Transverse colon (tissue), 4 donors: Measurements from ENCODE around the gene CIAO3. TPM values are rescaled to one million over a fixed set of nuclear protein-coding genes. Genes with fewer than 3 reads are reported as not detected.

Source experiments
- DNase-seq: peaks from one replicate; pipeline ENCODE4 v3.0.0-alpha.2; 2019
- H3K27ac ChIP-seq, 4 donors: fragments of 200-600 bp; sonication (generic); 2 replicates each; pipeline ENCODE4 v1.5.1; 2016 to 2018; ENCODE audit warnings: inconsistent platforms in 4 of 4
- H3K27me3 ChIP-seq: fragments of 200-600 bp; sonication (generic); 2 replicates; pipeline ENCODE4 v1.5.1; 2017; ENCODE audit warnings: inconsistent platforms
- H3K36me3 ChIP-seq, 4 donors: fragments of 200-600 bp; sonication (generic); 2 replicates each; pipeline ENCODE4 v1.5.1; 2017 to 2019; ENCODE audit warnings: inconsistent platforms in 4 of 4
- H3K4me1 ChIP-seq, 4 donors: fragments of 200-600 bp; sonication (generic); 2 replicates each; pipeline ENCODE4 v1.5.1; 2017 to 2020; ENCODE audit warnings: inconsistent platforms in 4 of 4
- H3K4me3 ChIP-seq, 4 donors: fragments of 200-600 bp; sonication (generic); 1 replicate in 1 of 4; 2 replicates in 3 of 4; pipeline versions ENCODE4 v1.5.1 to v1.6.1; 2017 to 2019; ENCODE audit warnings: inconsistent platforms in 4 of 4
- H3K9me3 ChIP-seq, 2 donors: fragments of 200-600 bp; sonication (generic); 2 replicates each; pipeline ENCODE4 v1.5.1; 2017 to 2019; ENCODE audit warnings: inconsistent platforms in 2 of 2
- CTCF ChIP-seq, 5 experiments: fragments of 200-600 bp in 3 of 5; fragments of 450-650 bp in 2 of 5; sonication (generic) in 3 of 5; IDR thresholded peaks; 1 replicate in 2 of 5; 2 replicates in 3 of 5; pipeline ENCODE4 v1.5.1; 2016 to 2017; ENCODE audit warnings: antibody characterized with exemption in 5 of 5, inconsistent platforms in 3 of 5, mild to moderate bottlenecking in 2 of 5, moderate library complexity in 1 of 5
- EP300 ChIP-seq: sonication (generic); formaldehyde crosslinking; IDR thresholded peaks from one replicate; pipeline ENCODE4 v1.6.1; 2017; ENCODE audit warnings: antibody characterized with exemption, low read depth
- POLR2A ChIP-seq: fragments of 450-650 bp; IDR thresholded peaks from one replicate; pipeline ENCODE4 v1.6.1; 2016; ENCODE audit warnings: antibody characterized with exemption, mild to moderate bottlenecking, moderate library complexity
- POLR2AphosphoS5 ChIP-seq, 3 donors: sonication (generic); formaldehyde crosslinking; IDR thresholded peaks; one replicate each; pipeline ENCODE4 v1.6.1; 2016; ENCODE audit warnings: antibody characterized with exemption in 3 of 3
- WGBS, 2 donors: methylation state at CpG; one replicate each; pipeline ENCODE4 v1.1.5; 2018; ENCODE audit warnings: low coverage in 1 of 2; 5-methylcytosine and 5-hydroxymethylcytosine counted together
- in situ Hi-C, 4 donors: fragments of 200-750 bp; cut with MboI; loops; one replicate each; pipeline versions ENCODE4 v1.15.0 to v1.15.1; 2017; ENCODE audit warnings: low sequenced_read_pairs in 3 of 4, low pct_ligation_motif_present in 1 of 4, low pct_unique_long_range_greater_than_20kb in 1 of 4
- intact Hi-C: fragments of 100-400 bp; cut with DNase I; formaldehyde crosslinking; loops from one replicate; pipeline ENCODE4 v1.15.1; 2023; ENCODE audit warnings: low total_unique reads
- total RNA-seq, 4 donors: library from RNA; depleted of rRNA; stranded (reverse); fragments of >200 nt; gene quantifications; one replicate each; pipeline ENCODE4 v1.1.0, GENCODE V29; 2016

Gene CIAO3
- total RNA-seq, 4 donors from 2014 or later, result 59.1 to 346 (median 102) TPM

GRCh38 chr16:763369-764183 lies 22.8 kb upstream of the CIAO3 start:
- H3K4me3 ChIP-seq, result no peak overlapping the region
- no peaks in the 10 kb centered on the region for H3K36me3 ChIP-seq
- no peaks in the 10 kb centered on the region for H3K9me3 ChIP-seq
- peaks cover 43% of the 10 kb centered on the region for H3K27me3 ChIP-seq
- DNase-seq, result no peak
- TF ChIP-seq POLR2A (no peak), CTCF (IDR thresholded peaks at IDR 0.05) (no peak), EP300 (no peak), POLR2AphosphoS5 (IDR thresholded peaks at IDR 0.05) (no peak)
- H3K27ac ChIP-seq, result no peak overlapping the region
- intact Hi-C loops (no loop called here), in situ Hi-C loops (no loop called here)
- 69% methylated on average over 18 of the region's 21 CpGs; no CpG with 5 or more reads in 1 of the 2 donors for WGBS, 2 donors
- no peaks in the 10 kb centered on the region for H3K4me1 ChIP-seq

GRCh38 chr16:762595-763268 lies 21.9 kb upstream of the CIAO3 start:
- DNase-seq, result no peak
- no peaks in the 10 kb centered on the region for H3K9me3 ChIP-seq
- H3K4me3 ChIP-seq, result no peak overlapping the region
- no peaks in the 10 kb centered on the region for H3K36me3 ChIP-seq
- H3K27ac ChIP-seq, result no peak overlapping the region
- intact Hi-C loops (no loop called here), in situ Hi-C loops (no loop called here)
- 58% methylated on average over 11 of the region's 17 CpGs; no CpG with 5 or more reads in 1 of the 2 donors for WGBS, 2 donors
- TF ChIP-seq POLR2AphosphoS5 (IDR thresholded peaks at IDR 0.05) (no peak), POLR2A (no peak), EP300 (no peak), CTCF (IDR thresholded peaks at IDR 0.05) (no peak)
- H3K27me3 ChIP-seq, result peaks cover 43% of the 10 kb centered on the region
- no peaks in the 10 kb centered on the region for H3K4me1 ChIP-seq

GRCh38 chr16:761625-762513 lies 21.1 kb upstream of the CIAO3 start:
- Histone ChIP-seq H3K36me3 (no peaks in the 10 kb centered on the region), H3K4me1 (no peaks in the 10 kb centered on the region), H3K9me3 (no peaks in the 10 kb centered on the region), H3K27ac (no peak overlapping the region), H3K4me3 (no peak overlapping the region), H3K27me3 (peaks cover 43% of the 10 kb centered on the region)
- 35% methylated on average over 22 of the region's 22 CpGs; no CpG with 5 or more reads in 1 of the 2 donors for WGBS, 2 donors
- in situ Hi-C loops (no loop called here), intact Hi-C loops (no loop called here)
- no peak for DNase-seq
- no peak for TF ChIP-seq EP300
- no peak for TF ChIP-seq POLR2A
- TF ChIP-seq CTCF (IDR thresholded peaks at IDR 0.05), result no peak
- no peak for TF ChIP-seq POLR2AphosphoS5 (IDR thresholded peaks at IDR 0.05)
